Measurements from ENCODE around the gene G3BP2. TPM values are rescaled to one million over a fixed set of nuclear protein-coding genes. Genes with fewer than 3 reads are reported as not detected.

Gene G3BP2
- polyA plus RNA-seq, 2 of the 4 experiments (the other 2 are of a cell fraction) = 159 to 179 TPM

DNA sequence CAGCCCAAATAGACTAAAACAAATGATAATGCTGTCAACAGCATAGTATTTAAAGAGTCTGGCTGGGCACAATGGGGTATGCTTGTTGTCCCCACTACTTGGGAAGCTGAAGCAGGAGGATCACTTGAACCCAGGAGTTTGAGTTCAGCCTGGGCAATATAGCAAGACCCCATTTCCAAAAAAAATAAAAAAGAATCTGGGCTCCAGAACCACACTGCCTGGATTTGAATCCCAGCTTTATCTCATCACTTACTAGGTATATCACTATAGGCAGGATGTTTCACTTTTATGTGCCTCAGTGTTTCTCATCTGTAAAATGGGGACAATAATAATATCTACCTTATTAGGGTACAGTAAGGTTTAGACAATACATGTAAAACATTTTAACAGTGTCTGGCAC lies 5.3 kb upstream of the G3BP2 start:
- Histone ChIP-seq H3K4me1 (peaks cover 7% of the 10 kb centered on the region), H3K27ac (no peak overlapping the region), H3K4me2 (no peak overlapping the region), H3K4me3 (no peak overlapping the region), H3K9me3 (no peaks in the 10 kb centered on the region)
- DNase-seq (ENCODE audit: low read depth in 1 of 2, low spot score in 1 of 2) = no peak
- no peak for FAIRE-seq
- CTCF ChIA-PET = interaction anchor here (1.2 to 1.6 kb wide), 2 partner anchors 45 to 170 kb away, joined by 4 to 5 read pairs; partner anchors contain the start of gene USO1
- TF ChIP-seq MAFK (IDR thresholded peaks at IDR 0.05; ENCODE audit: partially characterized antibody) (no peak), EHF (CRISPR knock-in tag; IDR thresholded peaks at IDR 0.05) (no peak), FOXS1 (CRISPR knock-in tag; IDR thresholded peaks at IDR 0.05) (no peak), NR3C1 (IDR thresholded peaks at IDR 0.05) (no peak), RAD21 (conservative IDR thresholded peaks at IDR 0.05 in 1 of 2, IDR thresholded peaks at IDR 0.05 in 1 of 2) (no peak), CHD4 (IDR thresholded peaks at IDR 0.05; ENCODE audit: borderline replicate concordance) (no peak), CEBPB (IDR thresholded peaks at IDR 0.05) (no peak), PHF8 (IDR thresholded peaks at IDR 0.05; ENCODE audit: borderline replicate concordance, low read depth) (no peak), SMC3 (IDR thresholded peaks at IDR 0.05) (no peak), ESRRA (IDR thresholded peaks at IDR 0.05; ENCODE audit: borderline replicate concordance, low read length) (no peak), POLR2AphosphoS2 (conservative IDR thresholded peaks at IDR 0.05; ENCODE audit: low read length) (no peak), EP300 (IDR thresholded peaks at IDR 0.05) (no peak), RFX5 (IDR thresholded peaks at IDR 0.05) (no peak), SREBF2 (IDR thresholded peaks at IDR 0.05) (no peak)
- TF ChIP-seq, protein P1, sequence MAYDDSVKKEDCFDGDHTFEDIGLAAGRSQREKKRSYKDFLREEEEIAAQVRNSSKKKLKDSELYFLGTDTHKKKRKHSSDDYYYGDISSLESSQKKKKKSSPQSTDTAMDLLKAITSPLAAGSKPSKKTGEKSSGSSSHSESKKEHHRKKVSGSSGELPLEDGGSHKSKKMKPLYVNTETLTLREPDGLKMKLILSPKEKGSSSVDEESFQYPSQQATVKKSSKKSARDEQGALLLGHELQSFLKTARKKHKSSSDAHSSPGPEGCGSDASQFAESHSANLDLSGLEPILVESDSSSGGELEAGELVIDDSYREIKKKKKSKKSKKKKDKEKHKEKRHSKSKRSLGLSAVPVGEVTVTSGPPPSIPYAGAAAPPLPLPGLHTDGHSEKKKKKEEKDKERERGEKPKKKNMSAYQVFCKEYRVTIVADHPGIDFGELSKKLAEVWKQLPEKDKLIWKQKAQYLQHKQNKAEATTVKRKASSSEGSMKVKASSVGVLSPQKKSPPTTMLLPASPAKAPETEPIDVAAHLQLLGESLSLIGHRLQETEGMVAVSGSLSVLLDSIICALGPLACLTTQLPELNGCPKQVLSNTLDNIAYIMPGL (CRISPR knock-in tag; IDR thresholded peaks at IDR 0.05; ENCODE audit: borderline replicate concordance) = no peak
- ATAC-seq = no peak
- POLR2A ChIA-PET = no interaction called here

GRCh38 chr4:75675004-75675531 lies 1.9 kb upstream of the G3BP2 start:
- no peak overlapping the region for H3K4me3 ChIP-seq
- CTCF ChIA-PET = interaction anchor here (2.4 kb wide), 1 partner anchor 49 kb away, joined by 7 read pairs; the partner anchor contains the start of gene USO1
- POLR2A ChIA-PET = no interaction called here
- H3K27ac ChIP-seq = no peak overlapping the region
- no peaks in the 10 kb centered on the region for H3K9me3 ChIP-seq
- FAIRE-seq = no peak
- no peak for ATAC-seq
- H3K4me2 ChIP-seq = no peak overlapping the region
- peaks cover 19% of the 10 kb centered on the region for H3K4me1 ChIP-seq
- no peak for TF ChIP-seq HOXB5 (CRISPR knock-in tag; IDR thresholded peaks at IDR 0.05)
- TF ChIP-seq ELK1 (IDR thresholded peaks at IDR 0.05; ENCODE audit: low read depth, low read length) = no peak
- TF ChIP-seq ZSCAN20 (CRISPR knock-in tag; IDR thresholded peaks at IDR 0.05) = no peak
- TF ChIP-seq E2F6 (IDR thresholded peaks at IDR 0.05; ENCODE audit: borderline replicate concordance, low read depth) = no peak
- no peak for TF ChIP-seq MYC (IDR thresholded peaks at IDR 0.05; ENCODE audit: borderline replicate concordance, low read length)
- no peak for TF ChIP-seq JUNB (IDR thresholded peaks at IDR 0.05)
- TF ChIP-seq EHMT2 (IDR thresholded peaks at IDR 0.05; ENCODE audit: low read depth) = no peak
- no peak for TF ChIP-seq RFX5 (IDR thresholded peaks at IDR 0.05)
- 96% methylated on average over 10 of the region's 11 CpGs for WGBS (ENCODE audit: missing lambda C conversion rate)
- no peak for DNase-seq (ENCODE audit: low read depth in 1 of 2, low spot score in 1 of 2)

Measured in A549 (cell line).